ENCODE results near the gene MPP2.

- TF ChIP-seq EZH2phosphoT487 (IDR thresholded peaks at IDR 0.05; ENCODE audit: insufficient read depth, low read depth) (no peak), EZH2 (IDR thresholded peaks at IDR 0.05; ENCODE audit: insufficient read depth, poor library complexity, severe bottlenecking) (no peak)
Measured at GRCh38 chr17:43853546-43853945, 53.8 kb downstream of the MPP2 start.

Data from GM23248 (cell line).